Measurements from ENCODE around the gene UBASH3A.
A peak's percentile ranks its signal among the peaks of the same experiment; 100 is the strongest.

Gene UBASH3A

GRCh38 chr21:42412636-42412933 is 8.9 kb downstream of the UBASH3A start:
- DNase-seq: no peak

GRCh38 chr21:42413093-42413492 is 9.4 kb downstream of the UBASH3A start:
- no peak for DNase-seq

DNA sequence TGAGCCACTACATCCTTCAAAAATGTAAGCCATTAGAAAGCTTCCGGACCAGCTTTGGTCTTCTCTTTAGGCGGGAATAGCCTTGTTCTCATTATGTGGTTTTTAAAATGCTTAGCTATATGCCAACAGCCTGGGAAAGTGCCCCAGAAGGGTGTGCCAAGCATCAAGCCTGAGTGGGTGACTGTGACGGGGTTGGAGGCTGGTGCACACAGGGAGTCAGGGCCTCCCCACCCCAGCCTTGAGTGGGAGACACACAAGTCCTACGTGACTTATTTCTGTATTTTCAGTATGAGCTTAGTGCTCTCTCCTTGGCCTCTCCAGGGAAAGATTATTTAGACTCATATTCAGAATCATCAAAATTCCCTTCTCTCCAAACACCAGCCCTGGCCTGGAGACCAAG is 9.8 kb downstream of the UBASH3A start:
- no peak for DNase-seq

GRCh38 chr21:42414066-42414465 is 10.4 kb downstream of the UBASH3A start:
- no peak for DNase-seq

- DNase-seq: no peak
These were observed 10.8 kb downstream of the UBASH3A start for GRCh38 chr21:42414553-42414927.

DNA sequence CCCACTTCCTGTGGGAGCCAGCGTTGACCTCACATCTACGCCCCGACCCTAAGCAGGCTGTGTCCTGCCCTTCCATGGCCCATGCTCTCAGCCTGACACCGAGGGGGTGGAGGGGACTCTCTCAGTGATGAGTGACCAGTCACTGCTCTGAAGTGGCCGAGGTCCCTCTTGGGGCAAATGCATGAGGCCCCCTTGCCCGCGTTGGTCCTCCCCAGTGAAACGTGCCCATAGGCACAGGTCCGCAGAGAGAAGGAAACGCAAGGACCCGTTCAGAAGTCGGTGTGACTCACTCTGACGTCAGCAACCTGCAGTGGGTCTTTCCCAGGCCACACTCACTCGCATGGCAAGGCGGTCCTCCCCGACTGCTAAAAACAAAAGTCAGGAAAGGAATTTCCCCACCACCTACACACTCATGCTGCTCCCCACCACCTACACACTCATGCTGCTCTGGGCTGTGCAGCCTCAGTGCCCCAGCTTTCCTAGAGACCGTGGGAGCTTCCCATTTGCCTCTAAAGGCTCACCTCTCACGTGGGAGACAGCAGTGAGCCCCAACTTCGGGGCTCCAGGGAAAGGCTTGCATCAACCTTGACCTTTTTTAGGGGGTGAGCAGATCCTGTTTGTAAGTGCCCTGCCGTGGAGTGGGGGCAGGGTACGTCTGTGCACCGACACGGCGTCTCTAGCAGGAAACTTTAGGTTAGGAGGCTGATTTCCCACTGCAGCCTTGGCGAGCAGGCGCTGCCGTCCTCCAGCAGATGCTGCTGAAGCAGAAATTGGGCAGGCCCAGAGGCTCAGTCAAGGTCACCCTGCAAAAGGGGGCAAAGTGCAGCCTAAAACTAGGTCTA is 11.4 kb downstream of the UBASH3A start:
- DNase-seq: peak; percentile 44 to 78 (median 71)

DNA sequence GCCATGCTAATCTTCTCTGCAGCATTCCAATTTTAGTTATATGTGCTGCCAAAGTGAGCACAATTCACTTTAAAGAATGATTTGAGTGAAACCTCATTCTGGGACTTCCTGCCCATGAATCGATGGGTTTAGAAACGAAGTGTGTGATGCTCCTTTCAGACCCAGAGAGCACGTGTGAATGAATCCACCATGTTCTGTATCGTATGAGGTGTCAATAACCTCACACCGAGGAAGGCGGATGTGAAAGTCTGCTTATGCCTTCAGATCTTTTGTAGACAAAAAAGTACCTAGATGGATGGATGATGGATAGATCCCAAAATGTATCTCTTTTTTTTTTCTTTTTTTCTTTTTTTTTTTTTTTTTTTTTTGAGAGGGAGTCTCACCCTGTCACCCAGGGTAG is 13.8 kb downstream of the UBASH3A start:
- no peak for DNase-seq

DNA sequence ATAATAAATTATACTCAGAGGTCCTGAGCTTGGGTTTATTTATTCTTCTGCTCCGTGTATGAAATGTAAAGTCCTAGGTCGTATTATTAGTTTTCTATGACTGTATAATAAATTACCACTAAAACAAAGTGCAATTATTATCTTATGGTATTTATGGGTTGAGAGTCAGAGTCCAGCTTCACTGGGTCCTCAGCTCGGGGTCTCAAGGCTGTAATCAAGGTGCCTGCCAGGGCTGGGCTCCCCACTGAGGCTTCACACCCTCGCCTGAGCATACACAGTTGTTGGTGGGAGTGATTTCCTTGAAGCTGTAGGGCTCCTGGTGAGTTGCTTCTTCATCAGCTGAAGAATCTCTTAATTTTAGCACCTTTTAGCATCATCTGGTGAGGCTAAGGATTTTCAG is 15.2 kb downstream of the UBASH3A start:
- DNase-seq: no peak

GRCh38 chr21:42419845-42420244 is 16.1 kb downstream of the UBASH3A start:
- no peak for DNase-seq

GRCh38 chr21:42421018-42421793 is 17.5 kb downstream of the UBASH3A start:
- DNase-seq: no peak

- no peak for DNase-seq
These were observed 19.5 kb downstream of the UBASH3A start for GRCh38 chr21:42423197-42423675.

- no peak for DNase-seq
These were observed 20.0 kb downstream of the UBASH3A start for GRCh38 chr21:42423685-42424084.

DNA sequence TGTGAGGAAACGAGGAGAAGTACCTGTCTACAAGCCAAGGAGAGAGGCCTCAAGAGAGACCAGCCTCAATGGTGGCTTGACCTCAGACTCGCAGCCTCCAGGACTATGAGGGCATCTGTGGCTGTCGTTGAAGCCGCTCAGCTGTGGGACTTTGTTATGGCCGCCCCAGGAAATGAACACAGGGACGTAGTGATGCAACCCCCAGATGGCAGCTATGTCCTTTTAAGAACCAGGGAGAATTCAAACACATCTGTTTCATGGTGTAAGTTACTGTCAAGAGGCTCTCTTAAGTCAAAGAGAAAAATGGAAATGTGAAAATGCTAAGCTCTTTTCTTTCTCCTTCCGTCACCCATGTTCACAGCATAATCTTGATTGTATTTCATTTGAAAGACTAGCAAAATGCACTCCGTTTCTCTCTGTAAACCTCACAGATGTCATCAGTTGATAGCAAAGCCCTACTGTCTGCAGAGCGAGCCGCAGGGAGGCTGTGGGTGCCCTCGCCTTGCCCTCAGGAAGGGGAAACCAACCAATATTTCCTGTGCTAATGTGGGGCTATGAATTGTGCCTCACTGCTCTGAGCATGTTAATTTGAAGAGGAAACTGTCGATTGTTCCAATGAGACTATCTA is 21.3 kb downstream of the UBASH3A start:
- DNase-seq: peak in 3 of 4 experiments; percentile 18 to 37 (median 23)

DNA sequence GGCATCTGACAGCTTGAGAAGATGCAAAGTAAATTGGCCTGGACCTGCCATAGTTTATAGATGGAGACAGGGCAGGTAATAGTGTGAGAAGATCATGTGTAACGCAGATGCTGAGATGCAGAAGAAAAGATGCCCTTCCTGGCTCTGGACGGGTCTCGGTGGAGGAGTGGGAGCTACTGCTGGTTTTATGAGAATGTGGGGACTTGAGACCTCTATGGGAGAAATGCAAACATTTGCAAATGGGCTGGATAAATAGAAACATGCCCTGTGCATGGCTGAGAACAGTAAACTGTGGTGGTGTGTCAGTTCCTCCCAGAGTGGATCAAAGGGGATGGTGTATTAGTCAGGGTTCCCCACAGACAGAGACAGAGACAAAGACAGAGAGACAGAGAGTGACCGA is 21.9 kb downstream of the UBASH3A start:
- peak in 1 of 4 experiments; percentile 12 for DNase-seq

GRCh38 chr21:42426424-42426823 is 22.7 kb downstream of the UBASH3A start:
- no peak for DNase-seq

- DNase-seq: no peak
These were observed 23.3 kb downstream of the UBASH3A start for GRCh38 chr21:42426876-42427480.

- peak in 1 of 4 experiments; percentile 4 for DNase-seq
These were observed 24.2 kb downstream of the UBASH3A start for GRCh38 chr21:42427809-42428419.

- no peak for DNase-seq
These were observed 25.3 kb downstream of the UBASH3A start for GRCh38 chr21:42429021-42429420.

GRCh38 chr21:42429856-42430255 is 26.2 kb downstream of the UBASH3A start:
- DNase-seq: no peak

- DNase-seq: no peak
These were observed 26.8 kb downstream of the UBASH3A start for GRCh38 chr21:42430521-42430920.

GRCh38 chr21:42431196-42431595 is 27.5 kb downstream of the UBASH3A start:
- DNase-seq: peak in 3 of 4 experiments; percentile 20 to 46 (median 42)

- no peak for DNase-seq
These were observed 29.0 kb downstream of the UBASH3A start for GRCh38 chr21:42432695-42433094.

Data from suppressor macrophage (primary cell).